H1 (cell line): Measurements from ENCODE around the gene RRAGB.
"Not testable (repeated sequence)": the region's sequence is repeated elsewhere in the genome, so short reads cannot be mapped to it uniquely, and the experiment has no call there.

ENCODE experiments used
- CEBPB ChIP-seq: IDR thresholded peaks from 2 replicates; pipeline ENCODE4 v1.6.1; 2012; ENCODE audit warnings: low read depth, low read length
- CHD2 ChIP-seq: IDR thresholded peaks from 2 replicates; pipeline ENCODE4 v1.6.1; 2012; ENCODE audit warnings: low read length, improper control_type of control experiment
- EZH2 ChIP-seq: fragments of 200-600 bp; sonication (generic); IDR thresholded peaks from 2 replicates; pipeline ENCODE4 v1.7.1; 2012; ENCODE audit warnings: low read depth, mild to moderate bottlenecking, moderate library complexity, low read length, inconsistent platforms; ENCODE audit not compliant: severe bottlenecking
- HDAC2 ChIP-seq, 2 experiments: fragments of 300-600 bp in 1 of 2; sonication (generic) in 1 of 2; IDR thresholded peaks; 2 replicates each; pipeline ENCODE4 v1.6.1; 2011 to 2012; ENCODE audit warnings: low read depth in 2 of 2, low read length in 2 of 2, mild to moderate bottlenecking in 2 of 2, moderate library complexity in 2 of 2, borderline replicate concordance in 1 of 2, inconsistent platforms in 1 of 2
- JUND ChIP-seq: IDR thresholded peaks from 2 replicates; pipeline ENCODE4 v1.6.1; 2011; ENCODE audit warnings: mild to moderate bottlenecking, improper control_type of control experiment, low read length
- POLR2A ChIP-seq, 2 experiments: IDR thresholded peaks; 1 replicate in 1 of 2; 2 replicates in 1 of 2; pipeline ENCODE4 v1.6.1; 2011; ENCODE audit warnings: low read depth in 2 of 2, low read length in 2 of 2, mild to moderate bottlenecking in 2 of 2; ENCODE audit errors: control extremely low read depth in 1 of 2
- RBBP5 ChIP-seq: IDR thresholded peaks from 2 replicates; pipeline ENCODE4 v1.7.1; 2012; ENCODE audit warnings: low read depth, mild to moderate bottlenecking, inconsistent platforms, low read length, moderate library complexity, borderline replicate concordance
- TF ChIP-seq, protein P1 (sequence below), 3 experiments: IDR thresholded peaks; 1 replicate in 2 of 3; 2 replicates in 1 of 3; pipeline versions ENCODE4 v1.5.1 to v1.6.1; 2011; ENCODE audit warnings: low read length in 3 of 3, mild to moderate bottlenecking in 3 of 3, inconsistent platforms in 2 of 3, low read depth in 1 of 3, moderate library complexity in 1 of 3; ENCODE audit not compliant: insufficient read depth in 1 of 3; ENCODE audit errors: control extremely low read depth in 1 of 3

DNA sequence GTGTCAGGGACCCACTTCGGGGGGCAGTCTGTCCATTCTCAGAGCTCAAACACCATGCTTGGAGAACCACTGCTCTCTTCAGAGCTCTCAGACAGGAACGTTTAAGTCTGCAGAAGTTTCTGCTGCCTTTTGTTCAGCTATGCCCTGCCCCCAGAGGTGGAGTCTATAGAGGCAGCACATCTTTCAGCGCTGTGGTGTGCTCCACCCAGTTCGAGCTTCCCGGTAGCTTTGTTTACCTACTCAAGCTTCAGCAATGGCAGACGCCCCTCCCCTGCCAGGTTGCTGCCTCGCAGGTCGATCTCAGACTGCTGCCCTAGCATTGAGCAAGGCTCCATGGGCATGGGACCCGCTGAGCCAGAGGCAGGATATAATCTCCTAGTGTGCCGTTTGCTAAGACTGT, 29.0 kb upstream of the RRAGB start:
- not testable (repeated sequence) for TF ChIP-seq HDAC2 (IDR thresholded peaks at IDR 0.05; ENCODE audit: borderline replicate concordance in 1 of 2, low read depth in 2 of 2, low read length in 2 of 2); CEBPB; POLR2A (IDR thresholded peaks at IDR 0.05; ENCODE audit: control extremely low read depth in 1 of 2, low read depth in 2 of 2, low read length in 2 of 2); EZH2; CHD2; RBBP5; JUND
- TF ChIP-seq, protein P1, sequence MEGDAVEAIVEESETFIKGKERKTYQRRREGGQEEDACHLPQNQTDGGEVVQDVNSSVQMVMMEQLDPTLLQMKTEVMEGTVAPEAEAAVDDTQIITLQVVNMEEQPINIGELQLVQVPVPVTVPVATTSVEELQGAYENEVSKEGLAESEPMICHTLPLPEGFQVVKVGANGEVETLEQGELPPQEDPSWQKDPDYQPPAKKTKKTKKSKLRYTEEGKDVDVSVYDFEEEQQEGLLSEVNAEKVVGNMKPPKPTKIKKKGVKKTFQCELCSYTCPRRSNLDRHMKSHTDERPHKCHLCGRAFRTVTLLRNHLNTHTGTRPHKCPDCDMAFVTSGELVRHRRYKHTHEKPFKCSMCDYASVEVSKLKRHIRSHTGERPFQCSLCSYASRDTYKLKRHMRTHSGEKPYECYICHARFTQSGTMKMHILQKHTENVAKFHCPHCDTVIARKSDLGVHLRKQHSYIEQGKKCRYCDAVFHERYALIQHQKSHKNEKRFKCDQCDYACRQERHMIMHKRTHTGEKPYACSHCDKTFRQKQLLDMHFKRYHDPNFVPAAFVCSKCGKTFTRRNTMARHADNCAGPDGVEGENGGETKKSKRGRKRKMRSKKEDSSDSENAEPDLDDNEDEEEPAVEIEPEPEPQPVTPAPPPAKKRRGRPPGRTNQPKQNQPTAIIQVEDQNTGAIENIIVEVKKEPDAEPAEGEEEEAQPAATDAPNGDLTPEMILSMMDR (IDR thresholded peaks at IDR 0.05; ENCODE audit: control extremely low read depth in 1 of 3, insufficient read depth in 1 of 3, low read depth in 1 of 3, low read length in 3 of 3) = not testable (repeated sequence)
